ENCODE measurements around the gene GADL1. TPM values are rescaled to one million over a fixed set of nuclear protein-coding genes. Genes with fewer than 3 reads are reported as not detected.

GADL1 gene
- total RNA-seq, 2 experiments from 2014 or later = not detected

DNA sequence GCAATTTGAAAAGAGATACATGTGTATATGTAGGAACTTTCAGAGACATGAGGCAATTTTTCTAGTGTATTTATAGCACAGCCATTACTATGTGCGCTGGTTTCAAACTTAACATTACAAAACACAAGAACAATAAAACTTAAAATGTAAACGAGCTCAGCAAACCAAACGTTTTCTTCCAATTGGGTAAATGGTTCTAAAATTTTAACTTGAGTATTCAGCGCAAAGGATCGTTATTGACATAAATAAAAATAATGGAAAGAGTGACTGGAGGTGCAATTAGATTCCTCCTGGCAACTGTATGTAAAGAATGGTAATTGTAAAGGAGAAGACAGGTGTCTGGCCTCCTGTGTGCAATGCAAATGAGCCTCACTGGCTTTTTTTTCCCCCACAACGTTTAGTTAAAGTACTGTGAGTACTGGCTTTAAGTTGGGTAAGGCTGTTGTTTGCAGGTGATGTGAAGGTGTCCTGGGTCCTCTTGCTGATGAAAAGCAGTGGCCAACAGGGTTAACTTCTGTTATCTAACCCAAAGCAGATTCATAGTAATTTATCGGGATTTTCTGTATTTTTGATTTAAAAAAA is 14.1 kb upstream of the GADL1 start:
- H3K9me3 Mint-ChIP-seq = no peaks in the 10 kb centered on the region
- POLR2A ChIA-PET = no interaction called here
- H3K36me3 Mint-ChIP-seq (ENCODE audit: low read depth) = no peaks in the 10 kb centered on the region
- ATAC-seq = no peak
- CTCF ChIA-PET = interaction anchor here (2.1 kb wide), 1 partner anchor 140 kb away, joined by 4 read pairs; no protein-coding TSS in a partner anchor
- no peaks in the 10 kb centered on the region for H3K27me3 Mint-ChIP-seq
- no peaks in the 10 kb centered on the region for H3K4me1 Mint-ChIP-seq (ENCODE audit: low read depth)
- H3K4me3 Mint-ChIP-seq = no peak overlapping the region
- intact Hi-C loops (cut with micrococcal nuclease) = no loop called here
- TF ChIP-seq, protein P1, sequence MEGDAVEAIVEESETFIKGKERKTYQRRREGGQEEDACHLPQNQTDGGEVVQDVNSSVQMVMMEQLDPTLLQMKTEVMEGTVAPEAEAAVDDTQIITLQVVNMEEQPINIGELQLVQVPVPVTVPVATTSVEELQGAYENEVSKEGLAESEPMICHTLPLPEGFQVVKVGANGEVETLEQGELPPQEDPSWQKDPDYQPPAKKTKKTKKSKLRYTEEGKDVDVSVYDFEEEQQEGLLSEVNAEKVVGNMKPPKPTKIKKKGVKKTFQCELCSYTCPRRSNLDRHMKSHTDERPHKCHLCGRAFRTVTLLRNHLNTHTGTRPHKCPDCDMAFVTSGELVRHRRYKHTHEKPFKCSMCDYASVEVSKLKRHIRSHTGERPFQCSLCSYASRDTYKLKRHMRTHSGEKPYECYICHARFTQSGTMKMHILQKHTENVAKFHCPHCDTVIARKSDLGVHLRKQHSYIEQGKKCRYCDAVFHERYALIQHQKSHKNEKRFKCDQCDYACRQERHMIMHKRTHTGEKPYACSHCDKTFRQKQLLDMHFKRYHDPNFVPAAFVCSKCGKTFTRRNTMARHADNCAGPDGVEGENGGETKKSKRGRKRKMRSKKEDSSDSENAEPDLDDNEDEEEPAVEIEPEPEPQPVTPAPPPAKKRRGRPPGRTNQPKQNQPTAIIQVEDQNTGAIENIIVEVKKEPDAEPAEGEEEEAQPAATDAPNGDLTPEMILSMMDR (IDR thresholded peaks at IDR 0.05) = no peak
- no peak for DNase-seq
- no peak overlapping the region for H3K27ac Mint-ChIP-seq

GRCh38 chr3:30904996-30905395 is 10.5 kb upstream of the GADL1 start:
- no peaks in the 10 kb centered on the region for H3K9me3 Mint-ChIP-seq
- POLR2A ChIA-PET = no interaction called here
- no peaks in the 10 kb centered on the region for H3K27me3 Mint-ChIP-seq
- CTCF ChIA-PET = no interaction called here
- no peak overlapping the region for H3K4me3 Mint-ChIP-seq
- ATAC-seq (no peak), DNase-seq (no peak)
- H3K27ac Mint-ChIP-seq = no peak overlapping the region
- intact Hi-C loops (cut with micrococcal nuclease) = no loop called here
- TF ChIP-seq, protein P1 (IDR thresholded peaks at IDR 0.05) = no peak
- H3K36me3 Mint-ChIP-seq (ENCODE audit: low read depth) = no peaks in the 10 kb centered on the region
- H3K4me1 Mint-ChIP-seq (ENCODE audit: low read depth) = no peaks in the 10 kb centered on the region

DNA sequence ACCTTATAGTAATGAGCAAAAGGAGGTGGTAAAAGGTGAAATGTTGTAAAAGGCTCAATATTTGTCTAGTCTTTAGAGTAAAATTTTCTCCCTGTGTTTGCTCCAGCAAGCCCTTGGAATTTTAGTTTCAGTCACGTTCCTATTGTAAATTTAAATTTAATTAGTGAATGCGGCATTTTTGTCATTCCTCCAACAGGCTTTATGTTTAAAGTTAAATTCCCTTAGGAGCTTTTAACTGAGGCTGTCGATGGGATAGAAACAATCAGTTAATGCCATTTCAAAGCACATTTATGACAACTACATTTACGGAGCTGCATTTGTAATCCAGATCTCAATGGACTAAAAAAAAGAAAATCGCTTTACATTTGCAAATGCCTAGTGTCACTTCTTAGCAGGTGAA is 868 bp upstream of the GADL1 start:
- DNase-seq (no peak), ATAC-seq (no peak)
- peaks cover 7% of the 10 kb centered on the region for H3K4me1 Mint-ChIP-seq (ENCODE audit: low read depth)
- H3K4me3 Mint-ChIP-seq = no peak overlapping the region
- H3K9me3 Mint-ChIP-seq = no peaks in the 10 kb centered on the region
- intact Hi-C loops (cut with micrococcal nuclease) = no loop called here
- peaks cover 27% of the 10 kb centered on the region for H3K27me3 Mint-ChIP-seq
- TF ChIP-seq, protein P1 (IDR thresholded peaks at IDR 0.05) = no peak
- H3K27ac Mint-ChIP-seq = no peak overlapping the region
- ChIA-PET CTCF (no interaction called here), POLR2A (no interaction called here)
- no peaks in the 10 kb centered on the region for H3K36me3 Mint-ChIP-seq (ENCODE audit: low read depth)

DNA sequence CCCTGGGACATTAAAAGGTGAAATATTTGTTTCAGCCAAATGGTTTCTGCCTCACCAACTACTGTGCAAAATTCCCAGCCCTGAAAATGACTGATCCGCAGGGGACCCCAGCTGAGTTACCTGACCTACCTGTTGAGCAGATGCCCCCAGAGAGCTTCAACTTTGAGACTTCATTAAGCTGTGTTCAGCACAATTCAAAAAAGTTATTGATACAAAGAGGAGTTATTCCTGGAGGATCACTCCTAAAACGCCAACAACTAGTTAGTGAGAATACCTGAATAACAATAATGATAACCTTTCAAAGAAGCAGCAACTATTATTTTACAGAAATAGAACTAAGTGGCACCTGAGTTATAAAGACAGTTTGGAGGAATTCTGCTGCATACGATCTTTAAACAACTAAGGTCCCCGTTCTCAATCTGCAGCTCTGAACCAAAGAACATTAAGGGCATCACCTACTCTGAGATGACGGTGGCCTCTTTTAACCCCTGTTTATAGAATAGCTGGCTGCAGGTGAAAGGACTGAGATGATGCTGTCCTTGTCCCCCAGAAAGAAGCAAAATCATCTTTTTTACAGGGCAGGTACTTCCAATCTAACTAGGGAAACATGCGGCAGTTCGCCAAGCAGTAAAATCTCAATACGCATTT is 659 bp downstream of the GADL1 start:
- ATAC-seq (no peak), DNase-seq (no peak)
- no peaks in the 10 kb centered on the region for H3K36me3 Mint-ChIP-seq (ENCODE audit: low read depth)
- peak overlapping the region; percentile 33 for H3K4me3 Mint-ChIP-seq
- peaks cover 10% of the 10 kb centered on the region for H3K4me1 Mint-ChIP-seq (ENCODE audit: low read depth)
- POLR2A ChIA-PET = no interaction called here
- H3K9me3 Mint-ChIP-seq = no peaks in the 10 kb centered on the region
- peaks cover 31% of the 10 kb centered on the region for H3K27me3 Mint-ChIP-seq
- intact Hi-C loops (cut with micrococcal nuclease) = no loop called here
- no peak overlapping the region for H3K27ac Mint-ChIP-seq
- TF ChIP-seq, protein P1 (IDR thresholded peaks at IDR 0.05) = no peak
- CTCF ChIA-PET = no interaction called here

- H3K27me3 Mint-ChIP-seq = peaks cover 41% of the 10 kb centered on the region
- intact Hi-C loops (cut with micrococcal nuclease) = no loop called here
- TF ChIP-seq, protein P1 (IDR thresholded peaks at IDR 0.05) = no peak
- H3K27ac Mint-ChIP-seq = no peak overlapping the region
- no peaks in the 10 kb centered on the region for H3K36me3 Mint-ChIP-seq (ENCODE audit: low read depth)
- ChIA-PET CTCF (no interaction called here), POLR2A (interaction anchor here (0.6 kb wide), 1 partner anchor 778 kb away, joined by 4 read pairs; no protein-coding TSS in a partner anchor)
- H3K4me1 Mint-ChIP-seq (ENCODE audit: low read depth) = peaks cover 10% of the 10 kb centered on the region
- H3K9me3 Mint-ChIP-seq = no peaks in the 10 kb centered on the region
- no peak overlapping the region for H3K4me3 Mint-ChIP-seq
- no peak for ATAC-seq
- DNase-seq = no peak
These were observed 3.6 kb downstream of the GADL1 start for GRCh38 chr3:30890907-30891306.
